GM23248 (cell line): ENCODE data around the gene ZSWIM2.

ENCODE experiments used
- EZH2 ChIP-seq: fragments of 200-600 bp; sonication (generic); IDR thresholded peaks from 2 replicates; pipeline ENCODE4 v1.6.1; 2018; ENCODE audit warnings: antibody characterized with exemption, mild to moderate bottlenecking; ENCODE audit not compliant: insufficient read depth, poor library complexity, severe bottlenecking
- EZH2phosphoT487 ChIP-seq: fragments of 200-600 bp; sonication (generic); IDR thresholded peaks from 2 replicates; pipeline ENCODE4 v1.6.1; 2018; ENCODE audit warnings: antibody characterized with exemption, moderate library complexity, mild to moderate bottlenecking, low read depth; ENCODE audit not compliant: insufficient read depth

DNA sequence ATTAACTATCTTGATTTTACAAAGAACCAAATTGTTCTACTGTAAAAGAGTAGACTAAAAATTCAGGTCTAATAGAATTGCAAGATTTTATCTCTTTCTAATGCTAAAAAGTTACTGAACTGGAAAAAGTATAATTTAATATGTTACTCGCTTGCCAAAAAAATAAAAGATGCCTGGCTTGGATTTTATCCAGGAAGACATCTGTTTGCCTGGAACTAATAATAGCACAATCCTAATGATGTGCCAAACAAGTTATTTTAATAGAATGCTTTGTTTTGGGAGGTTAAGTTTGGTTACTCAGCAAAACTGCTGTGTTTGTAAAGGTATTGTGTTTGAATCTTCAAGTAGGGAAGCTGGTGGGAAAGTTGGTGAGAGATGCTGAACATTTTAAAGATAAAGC, 19.4 kb upstream of the ZSWIM2 start:
- TF ChIP-seq EZH2 = no peak
- no peak for TF ChIP-seq EZH2phosphoT487
